OCI-LY7 (cell line): Measurements from ENCODE around the gene RSPH9. TPM values are rescaled to one million over a fixed set of nuclear protein-coding genes. Genes with fewer than 3 reads are reported as not detected.

ENCODE experiments used
- BruUV-seq: library from RNA; stranded (reverse); fragments of 400-500 nt; replicated peaks from 2 replicates; lab custom pipeline; 2021; lab: Mats Ljungman, UMichigan
- CTCF ChIA-PET: fragments of 300-600 bp; sonication (Branson Sonifier 250); formaldehyde crosslinking; loops from one replicate; lab custom pipeline; 2022; ENCODE audit warnings: antibody characterized with exemption; ENCODE audit not compliant: unreplicated experiment; lab: Charles Lee
- POLR2A ChIA-PET: fragments of 300-600 bp; sonication (Branson Sonifier 250); formaldehyde crosslinking; loops from one replicate; lab custom pipeline; 2022; ENCODE audit warnings: antibody characterized with exemption; lab: Charles Lee
- DNase-seq: peaks from one replicate; pipeline ENCODE4 v3.0.0-alpha.2; 2015; ENCODE audit warnings: low spot score
- H2AFZ ChIP-seq: fragments of 200-600 bp; sonication (generic), shearing (Covaris generic); 2 replicates; pipeline ENCODE4 v1.6.1; 2014; ENCODE audit warnings: mild to moderate bottlenecking, antibody characterized with exemption, low read length, moderate library complexity
- H3K27ac ChIP-seq: fragments of 200-600 bp; sonication (generic); 2 replicates; pipeline ENCODE4 v1.5.1; 2014; ENCODE audit warnings: mixed run types, low read depth, mild to moderate bottlenecking, moderate library complexity, low read length, inconsistent platforms; ENCODE audit not compliant: poor library complexity, severe bottlenecking
- H3K36me3 ChIP-seq: fragments of 200-600 bp; sonication (generic); 2 replicates; pipeline ENCODE4 v1.6.1; 2014; ENCODE audit warnings: mild to moderate bottlenecking, antibody characterized with exemption, low read length, moderate library complexity, mixed read lengths; ENCODE audit not compliant: insufficient read depth
- H3K4me1 ChIP-seq: fragments of 200-600 bp; sonication (generic); 2 replicates; pipeline ENCODE4 v1.5.1; 2014; ENCODE audit warnings: mild to moderate bottlenecking, low read length; ENCODE audit not compliant: insufficient read depth, poor library complexity, severe bottlenecking
- H3K4me2 ChIP-seq: fragments of 200-600 bp; sonication (generic); 2 replicates; pipeline ENCODE4 v1.6.1; 2014; ENCODE audit warnings: mild to moderate bottlenecking, low read length
- H3K4me3 ChIP-seq: fragments of 200-600 bp; sonication (generic); 2 replicates; pipeline ENCODE4 v1.5.1; 2014; ENCODE audit warnings: mild to moderate bottlenecking, low read depth, low read length; ENCODE audit not compliant: poor library complexity, severe bottlenecking
- H3K79me2 ChIP-seq: fragments of 200-600 bp; sonication (generic); 2 replicates; pipeline ENCODE4 v1.6.1; 2016; ENCODE audit warnings: low read depth, mild to moderate bottlenecking, low read length, moderate library complexity, mixed read lengths; ENCODE audit not compliant: insufficient read depth
- H3K9me2 ChIP-seq: fragments of 200-600 bp; sonication (generic); 2 replicates; pipeline ENCODE4 v1.6.1; 2016; ENCODE audit warnings: mild to moderate bottlenecking, low read length, mixed read lengths; ENCODE audit not compliant: insufficient read depth
- H3K9me3 ChIP-seq: fragments of 200-600 bp; sonication (generic); 2 replicates; pipeline ENCODE4 v1.6.1; 2014; ENCODE audit warnings: mild to moderate bottlenecking, mixed run types, low read length, mixed read lengths
- H4K20me1 ChIP-seq: fragments of 200-600 bp; sonication (generic); 2 replicates; pipeline ENCODE4 v1.6.1; 2014; ENCODE audit warnings: mild to moderate bottlenecking, antibody characterized with exemption, low read length, moderate library complexity, mixed read lengths; ENCODE audit not compliant: insufficient read depth
- EZH2phosphoT487 ChIP-seq: fragments of 200-600 bp; sonication (generic); IDR thresholded peaks from 2 replicates; pipeline ENCODE4 v1.6.1; 2018; ENCODE audit warnings: low read depth, borderline replicate concordance, mild to moderate bottlenecking, mixed run types, antibody characterized with exemption, low read length, moderate library complexity, mixed read lengths
- intact Hi-C: fragments of 100-400 bp; cut with micrococcal nuclease; formaldehyde crosslinking; loops from one replicate; pipeline ENCODE4 v1.10.0; 2022; ENCODE audit not compliant: unreplicated experiment
- total RNA-seq, 2 experiments: library from RNA; depleted of rRNA in 1 of 2; stranded (reverse); fragments of >200 nt in 1 of 2; shearing (Covaris generic) in 1 of 2; gene quantifications; 2 replicates each; pipeline ENCODE4 v1.2.3, GENCODE V29; 2014 to 2022
- TF ChIP-seq, protein P1 (sequence below): fragments of 200-600 bp; sonication (generic); conservative IDR thresholded peaks from 2 replicates; pipeline ENCODE4 v1.5.1; 2014; ENCODE audit warnings: mild to moderate bottlenecking, antibody characterized with exemption, low read length, moderate library complexity, mixed read lengths

RSPH9 gene
- total RNA-seq, 2 experiments from 2014 or later, result 0.28 TPM; not detected in 1

DNA sequence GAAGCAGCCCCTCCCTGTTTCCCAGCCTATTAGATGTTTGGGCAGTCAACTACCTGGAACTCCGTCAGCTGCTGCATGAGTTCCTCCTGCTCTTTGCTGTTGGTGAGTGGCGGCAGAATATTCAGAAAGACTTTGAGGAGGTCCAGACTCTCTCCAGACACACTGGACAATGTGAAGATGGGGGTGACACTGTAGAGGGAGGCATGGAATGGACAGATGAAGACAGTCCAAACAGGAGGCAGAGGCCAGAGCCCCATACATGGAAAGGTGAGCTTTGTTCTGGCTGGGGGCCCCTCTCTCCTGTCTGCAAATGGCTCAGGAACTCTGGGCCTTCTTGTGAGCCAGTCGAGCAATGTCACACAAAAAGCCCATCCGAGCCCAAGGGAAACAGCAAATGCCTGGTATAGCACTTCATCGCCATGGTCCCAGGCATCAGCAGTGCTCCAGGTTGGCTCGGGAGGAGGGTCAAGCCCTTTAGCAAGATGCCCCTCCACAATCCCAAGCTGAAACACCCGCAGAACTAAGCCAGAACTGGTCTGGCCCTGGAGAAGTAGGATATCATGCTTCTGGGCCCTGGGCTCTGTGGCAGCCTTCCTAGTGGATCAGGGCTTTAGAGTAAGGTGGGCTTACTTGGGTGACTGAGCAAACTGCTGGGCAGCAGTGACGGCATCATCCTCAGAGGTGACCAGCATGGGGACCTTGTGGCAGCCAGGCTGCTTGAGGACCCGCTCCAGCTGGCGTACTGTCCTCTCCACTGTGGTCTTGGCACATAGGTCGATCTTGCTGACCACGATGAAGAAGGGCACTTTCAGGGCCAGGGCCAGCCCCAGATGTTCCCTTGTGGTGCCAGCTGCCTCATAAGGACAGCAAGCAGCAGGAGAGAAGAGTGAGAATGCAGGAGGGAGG, 20.7 kb upstream of the RSPH9 start:
- Histone ChIP-seq H4K20me1 (no peaks in the 10 kb centered on the region), H3K4me3 (no peak overlapping the region), H3K4me2 (no peak overlapping the region), H3K36me3 (peaks cover 82% of the 10 kb centered on the region), H3K79me2 (peaks cover 19% of the 10 kb centered on the region; the same call in 1 of the 2 replicates), H2AFZ (no peak overlapping the region), H3K9me3 (no peaks in the 10 kb centered on the region), H3K9me2 (no peaks in the 10 kb centered on the region), H3K4me1 (peaks cover 18% of the 10 kb centered on the region), H3K27ac (no peak overlapping the region)
- ChIA-PET POLR2A (no interaction called here), CTCF (no interaction called here)
- no peak for DNase-seq
- BruUV-seq, result no TSS peak
- intact Hi-C loops, result no loop called here
- TF ChIP-seq, protein P1, sequence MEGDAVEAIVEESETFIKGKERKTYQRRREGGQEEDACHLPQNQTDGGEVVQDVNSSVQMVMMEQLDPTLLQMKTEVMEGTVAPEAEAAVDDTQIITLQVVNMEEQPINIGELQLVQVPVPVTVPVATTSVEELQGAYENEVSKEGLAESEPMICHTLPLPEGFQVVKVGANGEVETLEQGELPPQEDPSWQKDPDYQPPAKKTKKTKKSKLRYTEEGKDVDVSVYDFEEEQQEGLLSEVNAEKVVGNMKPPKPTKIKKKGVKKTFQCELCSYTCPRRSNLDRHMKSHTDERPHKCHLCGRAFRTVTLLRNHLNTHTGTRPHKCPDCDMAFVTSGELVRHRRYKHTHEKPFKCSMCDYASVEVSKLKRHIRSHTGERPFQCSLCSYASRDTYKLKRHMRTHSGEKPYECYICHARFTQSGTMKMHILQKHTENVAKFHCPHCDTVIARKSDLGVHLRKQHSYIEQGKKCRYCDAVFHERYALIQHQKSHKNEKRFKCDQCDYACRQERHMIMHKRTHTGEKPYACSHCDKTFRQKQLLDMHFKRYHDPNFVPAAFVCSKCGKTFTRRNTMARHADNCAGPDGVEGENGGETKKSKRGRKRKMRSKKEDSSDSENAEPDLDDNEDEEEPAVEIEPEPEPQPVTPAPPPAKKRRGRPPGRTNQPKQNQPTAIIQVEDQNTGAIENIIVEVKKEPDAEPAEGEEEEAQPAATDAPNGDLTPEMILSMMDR, result no peak
- no peak for TF ChIP-seq EZH2phosphoT487

DNA sequence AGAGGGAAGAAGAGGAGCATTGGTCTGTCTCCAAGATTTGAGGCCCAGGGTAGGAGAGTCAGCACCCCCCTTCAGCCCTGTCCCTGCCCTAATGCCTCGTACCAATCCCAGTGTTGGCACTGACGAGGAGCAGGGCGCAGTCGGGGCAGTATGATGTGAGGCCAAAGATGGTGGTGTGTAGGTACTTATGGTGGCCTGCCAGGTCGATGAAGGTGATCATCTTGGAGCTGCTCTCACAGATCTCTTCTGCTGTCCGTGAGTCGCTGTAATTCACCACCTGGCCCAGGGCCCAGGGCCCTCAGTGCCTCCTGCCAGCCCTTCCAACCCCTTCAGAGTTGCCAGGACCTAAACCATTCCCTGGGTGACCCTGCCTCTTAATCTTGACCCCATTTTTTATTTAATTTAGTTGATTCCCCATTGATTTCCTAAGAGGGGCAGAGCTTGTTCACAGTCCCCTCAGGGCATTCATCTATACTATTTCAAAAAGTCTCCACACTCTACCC, 20.0 kb upstream of the RSPH9 start:
- ChIA-PET POLR2A (no interaction called here), CTCF (no interaction called here)
- H3K4me1 ChIP-seq, result peaks cover 18% of the 10 kb centered on the region
- H3K4me3 ChIP-seq, result no peak overlapping the region
- TF ChIP-seq, protein P1, result no peak
- TF ChIP-seq EZH2phosphoT487, result no peak
- H4K20me1 ChIP-seq, result no peaks in the 10 kb centered on the region
- H3K27ac ChIP-seq, result no peak overlapping the region
- no peak for DNase-seq
- H2AFZ ChIP-seq, result no peak overlapping the region
- no peaks in the 10 kb centered on the region for H3K9me3 ChIP-seq
- H3K9me2 ChIP-seq, result no peaks in the 10 kb centered on the region
- H3K36me3 ChIP-seq, result peaks cover 75% of the 10 kb centered on the region
- intact Hi-C loops, result no loop called here
- peaks cover 19% of the 10 kb centered on the region; the same call in 1 of the 2 replicates for H3K79me2 ChIP-seq
- BruUV-seq, result no TSS peak
- no peak overlapping the region for H3K4me2 ChIP-seq
